ENCODE results near the gene PRKCD. TPM values are rescaled to one million over a fixed set of nuclear protein-coding genes. Genes with fewer than 3 reads are reported as not detected.

PRKCD gene
- total and polyA plus RNA-seq, 12 donors: 10.7 to 156 (median 49.2) TPM

- intact Hi-C loops (cut with DNase I): loop anchor here in 1 of 2 donors (10.0 kb wide), 1 partner anchor 489 kb away; no protein-coding TSS in a partner anchor
- DNase-seq: no peak
- TF ChIP-seq POLR2A (IDR thresholded peaks at IDR 0.05) (no peak), CTCF (IDR thresholded peaks at IDR 0.05) (no peak)
- no peaks in the 10 kb centered on the region for H3K9me3 ChIP-seq (replicated peaks in 1 of 3)
- H3K4me3 ChIP-seq: no peak overlapping the region
- WGBS, 4 donors: 83 to 98% (median 92%) methylated on average over 5 to 12 of the region's 12 CpGs
- H3K4me1 ChIP-seq (replicated peaks in 1 of 2): no peaks in the 10 kb centered on the region
- H3K27me3 ChIP-seq: no peaks in the 10 kb centered on the region
- H3K36me3 ChIP-seq (replicated peaks in 1 of 2): peaks cover 0 to 81% of the 10 kb centered on the region in 2 donors
- H3K27ac ChIP-seq: no peak overlapping the region
Measured at GRCh38 chr3:53226142-53226840, 65.3 kb downstream of the PRKCD start.

GRCh38 chr3:53226841-53227407 is 65.9 kb downstream of the PRKCD start:
- 94 to 97% (median 95%) methylated on average over 11 to 17 of the region's 17 CpGs for WGBS, 4 donors
- H3K4me1 ChIP-seq (replicated peaks in 1 of 2): no peaks in the 10 kb centered on the region
- H3K4me3 ChIP-seq: no peak overlapping the region
- H3K36me3 ChIP-seq (replicated peaks in 1 of 2): peaks cover 0 to 87% of the 10 kb centered on the region in 2 donors
- TF ChIP-seq POLR2A (IDR thresholded peaks at IDR 0.05) (no peak), CTCF (IDR thresholded peaks at IDR 0.05) (no peak)
- no peaks in the 10 kb centered on the region for H3K9me3 ChIP-seq (replicated peaks in 1 of 3)
- H3K27me3 ChIP-seq: no peaks in the 10 kb centered on the region
- intact Hi-C loops (cut with DNase I): loop anchor here in 1 of 2 donors (10.0 kb wide), 1 partner anchor 488 kb away; no protein-coding TSS in a partner anchor
- peak in 1 of 7 donors; percentile 12 for DNase-seq
- H3K27ac ChIP-seq: no peak overlapping the region

- Histone ChIP-seq H3K9me3 (replicated peaks in 1 of 3) (no peaks in the 10 kb centered on the region), H3K27ac (no peak overlapping the region), H3K4me3 (no peak overlapping the region), H3K4me1 (replicated peaks in 1 of 2) (peaks cover 0 to 2% of the 10 kb centered on the region in 2 donors), H3K36me3 (replicated peaks in 1 of 2) (peaks cover 0 to 100% of the 10 kb centered on the region in 2 donors), H3K27me3 (no peaks in the 10 kb centered on the region)
- peak in 2 of 7 donors; percentile 11 to 51 for DNase-seq
- 72 to 86% (median 83%) methylated on average over 13 to 24 of the region's 24 CpGs for WGBS, 4 donors
- intact Hi-C loops (cut with DNase I): loop anchor here in 1 of 2 donors (10.0 kb wide), 1 partner anchor 487 kb away; no protein-coding TSS in a partner anchor
- no peak for TF ChIP-seq CTCF (IDR thresholded peaks at IDR 0.05)
Measured at GRCh38 chr3:53227993-53228885, 67.2 kb downstream of the PRKCD start.

- intact Hi-C loops (cut with DNase I): loop anchor here in 1 of 2 donors (10.0 kb wide), 1 partner anchor 486 kb away; no protein-coding TSS in a partner anchor
- H3K9me3 ChIP-seq (replicated peaks in 1 of 3): no peaks in the 10 kb centered on the region
- peak in 1 of 7 donors; percentile 48 for DNase-seq
Measured at GRCh38 chr3:53229171-53229570, 68.2 kb downstream of the PRKCD start.

More at GRCh38 chr3:53229171-53229570, 68.2 kb downstream of the PRKCD start:
- no peak overlapping the region for H3K27ac ChIP-seq
- H3K27me3 ChIP-seq: no peaks in the 10 kb centered on the region
- H3K36me3 ChIP-seq (replicated peaks in 1 of 2): peaks cover 0 to 100% of the 10 kb centered on the region in 2 donors
- peaks cover 0 to 7% of the 10 kb centered on the region in 2 donors for H3K4me1 ChIP-seq (replicated peaks in 1 of 2)
- 95 to 96% (median 95%) methylated on average over 11 to 14 of the region's 14 CpGs for whole genome bisulfite sequencing, 4 donors
- no peak overlapping the region for H3K4me3 ChIP-seq
- TF ChIP-seq CTCF (IDR thresholded peaks at IDR 0.05) (no peak), POLR2A (IDR thresholded peaks at IDR 0.05) (no peak)
